ENCODE measurements around the gene SLC5A9. TPM values are rescaled to one million over a fixed set of nuclear protein-coding genes. Genes with fewer than 3 reads are reported as not detected.
A peak's percentile ranks its signal among the peaks of the same experiment; 100 is the strongest.

The SLC5A9 gene
- polyA plus RNA-seq, 1 donor, result 133 TPM

DNA sequence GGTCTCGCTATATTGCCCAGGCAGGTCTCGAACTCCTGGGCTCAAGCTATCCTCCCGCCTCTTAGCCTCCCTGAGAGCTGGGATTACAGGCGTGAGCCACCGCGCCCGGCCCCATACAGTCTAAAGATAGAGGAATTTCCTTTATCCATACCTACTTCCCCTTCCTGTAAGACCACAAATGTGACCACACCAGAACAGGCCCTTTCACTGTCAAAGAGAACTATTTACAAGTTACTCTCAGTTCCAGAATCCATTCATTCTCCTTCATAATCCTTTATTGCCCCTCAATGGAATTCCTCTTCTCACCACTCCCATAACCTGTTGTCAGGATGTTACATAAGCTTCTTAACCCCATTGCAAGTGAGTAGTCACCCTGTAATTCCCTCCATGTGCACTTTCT is 26.3 kb upstream of the SLC5A9 start:
- no peaks in the 10 kb centered on the region for H3K27me3 ChIP-seq (ENCODE audit: control insufficient read depth, insufficient read depth, low read length)
- H3K4me3 ChIP-seq (ENCODE audit: low read length), result no peak overlapping the region
- H3K36me3 ChIP-seq (ENCODE audit: control insufficient read depth, insufficient read depth, low read length), result no peaks in the 10 kb centered on the region
- no CpG with 5 or more reads among the region's 7 CpGs for WGBS (ENCODE audit: insufficient coverage, low lambda C conversion rate)
- H3K27ac ChIP-seq (ENCODE audit: low read length), result no peak overlapping the region
- DNase-seq, result no peak
- no peaks in the 10 kb centered on the region for H3K4me1 ChIP-seq (ENCODE audit: control insufficient read depth, insufficient read depth, low read length)
- H3K9me3 ChIP-seq (ENCODE audit: control insufficient read depth, low read depth, low read length), result peaks cover 3% of the 10 kb centered on the region

DNA sequence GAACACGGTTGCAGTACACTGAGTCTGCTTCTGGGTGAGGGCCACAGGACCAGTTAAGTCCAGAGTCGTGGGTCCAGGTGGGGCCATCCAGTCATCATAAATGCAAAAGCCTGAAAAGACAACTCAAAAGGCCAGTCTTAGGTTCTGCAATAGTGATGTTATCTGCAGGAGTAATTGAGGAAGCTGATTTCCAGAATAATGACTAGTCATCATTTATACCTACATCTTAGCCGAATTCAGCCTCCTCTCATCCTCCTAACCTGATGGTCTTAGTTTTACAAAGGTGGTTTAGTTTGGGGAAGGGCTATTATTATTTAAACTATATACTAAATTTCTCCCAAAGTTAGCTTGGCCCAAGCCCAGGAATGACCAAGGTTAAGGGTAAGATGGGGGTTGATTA is 23.5 kb upstream of the SLC5A9 start:
- Histone ChIP-seq H3K4me3 (ENCODE audit: low read length) (no peak overlapping the region), H3K9me3 (ENCODE audit: control insufficient read depth, low read depth, low read length) (no peaks in the 10 kb centered on the region), H3K36me3 (ENCODE audit: control insufficient read depth, insufficient read depth, low read length) (no peaks in the 10 kb centered on the region), H3K27ac (ENCODE audit: low read length) (no peak overlapping the region), H3K27me3 (ENCODE audit: control insufficient read depth, insufficient read depth, low read length) (no peaks in the 10 kb centered on the region), H3K4me1 (ENCODE audit: control insufficient read depth, insufficient read depth, low read length) (no peaks in the 10 kb centered on the region)
- DNase-seq, result no peak
- no CpG with 5 or more reads among the region's 3 CpGs for WGBS (ENCODE audit: insufficient coverage, low lambda C conversion rate)

DNA sequence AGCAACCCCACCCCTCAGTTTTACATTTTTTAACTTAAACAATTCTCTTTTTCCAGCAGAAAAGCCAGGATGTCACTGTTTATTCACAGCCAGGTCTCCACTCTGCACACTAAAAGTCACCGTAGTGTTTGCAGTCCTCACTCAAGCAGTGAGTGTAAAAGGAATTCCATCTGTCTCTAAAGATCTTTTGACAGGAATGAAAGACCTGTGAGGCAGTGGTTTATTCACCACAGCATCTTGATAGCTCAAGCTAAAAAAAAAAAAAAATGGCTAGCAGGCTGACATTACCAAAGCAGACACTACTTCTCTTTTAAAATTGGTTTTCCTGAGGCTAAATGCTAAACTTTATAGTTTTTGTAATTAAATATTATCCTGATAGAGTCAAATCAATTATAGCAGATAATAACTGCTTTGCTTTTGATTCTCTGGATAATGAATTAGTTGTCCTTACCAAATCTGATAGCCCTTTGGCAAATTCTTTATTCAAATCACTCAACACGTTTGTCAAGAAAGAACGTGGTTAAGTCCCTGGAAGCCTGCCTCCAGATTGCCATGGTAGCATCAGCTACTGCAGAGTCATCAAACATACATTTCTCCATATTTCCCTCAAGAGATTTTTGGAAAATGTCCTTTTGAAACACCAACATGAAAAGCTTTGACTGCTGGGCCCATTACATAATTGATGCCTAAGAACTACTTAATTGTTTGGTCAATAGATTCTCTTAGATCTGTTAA is 22.2 kb upstream of the SLC5A9 start:
- 82% methylated on average over 2 of the region's 3 CpGs for WGBS (ENCODE audit: insufficient coverage, low lambda C conversion rate)
- no peak overlapping the region for H3K27ac ChIP-seq (ENCODE audit: low read length)
- H3K27me3 ChIP-seq (ENCODE audit: control insufficient read depth, insufficient read depth, low read length), result no peaks in the 10 kb centered on the region
- no peaks in the 10 kb centered on the region for H3K36me3 ChIP-seq (ENCODE audit: control insufficient read depth, insufficient read depth, low read length)
- no peaks in the 10 kb centered on the region for H3K4me1 ChIP-seq (ENCODE audit: control insufficient read depth, insufficient read depth, low read length)
- no peaks in the 10 kb centered on the region for H3K9me3 ChIP-seq (ENCODE audit: control insufficient read depth, low read depth, low read length)
- H3K4me3 ChIP-seq (ENCODE audit: low read length), result no peak overlapping the region
- no peak for DNase-seq

DNA sequence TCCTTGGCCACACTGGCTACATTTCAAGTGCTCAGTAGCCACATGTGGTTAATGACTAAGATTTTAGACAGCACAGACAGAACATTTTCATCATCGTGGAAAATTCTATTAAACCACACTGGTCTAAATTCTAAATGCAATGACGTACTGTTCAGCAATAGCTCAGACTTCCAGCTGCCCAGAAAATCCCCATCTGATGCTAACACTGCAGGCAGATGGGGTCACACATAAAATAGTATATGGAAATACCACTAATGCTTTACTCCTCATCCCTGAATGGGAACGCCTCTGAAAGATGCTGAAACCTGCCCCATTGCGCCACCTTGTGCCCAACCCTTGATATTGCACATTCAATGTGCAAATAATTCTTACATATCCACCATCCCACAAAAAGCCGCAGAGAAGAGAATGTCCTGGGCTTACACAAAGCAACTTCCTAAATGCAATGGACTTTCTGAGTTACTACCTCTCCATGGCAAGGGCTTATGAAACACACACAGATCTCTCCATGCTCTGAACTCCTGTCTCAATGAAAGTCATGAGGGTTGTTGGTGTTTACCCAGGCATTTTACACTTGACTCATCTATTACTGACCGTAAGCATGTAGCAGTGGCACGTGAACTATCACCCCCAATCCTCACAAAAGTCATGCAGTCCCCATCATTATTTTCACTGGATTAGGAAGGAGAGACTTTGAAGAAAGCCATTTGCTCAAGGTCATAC is 20.3 kb upstream of the SLC5A9 start:
- no peaks in the 10 kb centered on the region for H3K36me3 ChIP-seq (ENCODE audit: control insufficient read depth, insufficient read depth, low read length)
- no peaks in the 10 kb centered on the region for H3K4me1 ChIP-seq (ENCODE audit: control insufficient read depth, insufficient read depth, low read length)
- H3K27me3 ChIP-seq (ENCODE audit: control insufficient read depth, insufficient read depth, low read length), result no peaks in the 10 kb centered on the region
- peak; percentile 43 to 44 for DNase-seq
- no peak overlapping the region for H3K27ac ChIP-seq (ENCODE audit: low read length)
- no CpG with 5 or more reads among the region's 7 CpGs for WGBS (ENCODE audit: insufficient coverage, low lambda C conversion rate)
- no peaks in the 10 kb centered on the region for H3K9me3 ChIP-seq (ENCODE audit: control insufficient read depth, low read depth, low read length)
- H3K4me3 ChIP-seq (ENCODE audit: low read length), result no peak overlapping the region

DNA sequence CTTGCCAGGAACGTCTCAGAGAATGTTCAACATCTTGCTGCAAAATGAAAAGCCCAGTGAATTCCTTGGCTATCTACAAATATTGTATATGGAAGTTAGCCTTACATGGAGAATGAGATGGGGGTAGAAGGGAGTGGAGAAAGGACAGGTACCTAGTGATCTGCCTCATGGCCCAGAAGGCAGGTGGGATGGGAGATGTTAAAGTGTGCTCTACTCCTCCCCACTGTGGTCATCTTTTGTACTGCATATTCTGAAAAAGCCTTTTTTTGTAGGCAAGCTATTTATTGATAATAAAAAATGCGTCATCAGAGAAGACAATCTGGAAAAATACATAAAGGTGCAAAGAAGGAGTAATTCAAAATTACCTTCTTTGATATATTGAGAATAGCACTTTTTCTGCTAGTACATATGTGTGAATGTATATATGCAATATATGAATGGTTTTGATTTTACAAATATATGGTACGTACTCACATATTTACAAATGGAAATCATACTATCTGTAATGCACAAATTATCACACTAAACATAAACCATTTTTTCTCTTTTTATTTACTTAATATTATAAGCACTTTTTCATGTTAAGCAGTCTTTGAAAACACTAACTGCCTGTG is 19.1 kb upstream of the SLC5A9 start:
- H3K4me1 ChIP-seq (ENCODE audit: control insufficient read depth, insufficient read depth, low read length), result no peaks in the 10 kb centered on the region
- no peaks in the 10 kb centered on the region for H3K9me3 ChIP-seq (ENCODE audit: control insufficient read depth, low read depth, low read length)
- H3K27ac ChIP-seq (ENCODE audit: low read length), result no peak overlapping the region
- 71% methylated on average over 3 of the region's 3 CpGs for WGBS (ENCODE audit: insufficient coverage, low lambda C conversion rate)
- DNase-seq, result no peak
- no peaks in the 10 kb centered on the region for H3K27me3 ChIP-seq (ENCODE audit: control insufficient read depth, insufficient read depth, low read length)
- H3K4me3 ChIP-seq (ENCODE audit: low read length), result no peak overlapping the region
- no peaks in the 10 kb centered on the region for H3K36me3 ChIP-seq (ENCODE audit: control insufficient read depth, insufficient read depth, low read length)

DNA sequence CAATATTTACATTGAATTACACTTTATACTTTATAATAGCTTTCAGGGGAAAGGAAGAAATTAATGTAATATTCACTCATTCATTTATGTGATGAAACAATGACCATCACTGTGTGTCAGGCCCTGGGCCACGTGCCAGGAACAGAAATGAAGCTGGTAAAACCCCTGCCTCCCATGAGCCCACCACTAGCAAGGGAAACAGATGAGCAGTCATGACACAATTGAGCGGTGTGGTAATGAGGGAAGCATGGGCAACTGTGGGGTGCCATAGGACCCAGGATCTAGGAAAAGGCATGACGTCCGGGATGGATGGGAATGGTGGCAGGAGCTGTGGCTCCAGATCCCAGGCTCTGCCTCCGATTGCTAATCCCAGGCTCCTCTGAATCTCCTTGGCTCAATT is 17.0 kb upstream of the SLC5A9 start:
- no peaks in the 10 kb centered on the region for H3K27me3 ChIP-seq (ENCODE audit: control insufficient read depth, insufficient read depth, low read length)
- no CpG with 5 or more reads among the region's 5 CpGs for WGBS (ENCODE audit: insufficient coverage, low lambda C conversion rate)

DNA sequence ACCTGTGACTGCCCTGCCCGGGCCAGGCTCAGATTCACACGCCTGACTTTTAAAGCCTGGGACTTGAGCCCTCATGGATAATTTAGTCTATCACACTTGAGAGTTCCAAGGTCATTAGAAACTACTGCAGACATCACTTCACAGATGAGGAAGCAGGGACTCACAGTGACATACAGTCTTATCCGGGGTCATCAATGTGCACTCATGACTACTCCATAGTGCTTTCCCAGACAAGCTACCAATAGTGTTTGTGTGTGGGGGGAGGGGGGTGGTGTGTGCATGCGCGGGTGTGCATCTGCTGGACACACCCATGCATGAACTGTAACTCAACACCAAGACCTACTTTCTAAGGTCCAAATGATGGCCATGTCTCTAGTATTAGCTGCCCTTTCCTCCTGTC is 16.1 kb upstream of the SLC5A9 start:
- no peaks in the 10 kb centered on the region for H3K9me3 ChIP-seq (ENCODE audit: control insufficient read depth, low read depth, low read length)
- no peaks in the 10 kb centered on the region for H3K27me3 ChIP-seq (ENCODE audit: control insufficient read depth, insufficient read depth, low read length)
- H3K4me3 ChIP-seq (ENCODE audit: low read length), result no peak overlapping the region
- DNase-seq, result peak; percentile 32 to 51
- H3K27ac ChIP-seq (ENCODE audit: low read length), result no peak overlapping the region
- H3K4me1 ChIP-seq (ENCODE audit: control insufficient read depth, insufficient read depth, low read length), result no peaks in the 10 kb centered on the region
- no peaks in the 10 kb centered on the region for H3K36me3 ChIP-seq (ENCODE audit: control insufficient read depth, insufficient read depth, low read length)
- no CpG with 5 or more reads among the region's 5 CpGs for WGBS (ENCODE audit: insufficient coverage, low lambda C conversion rate)

More for the DNA sequence above, 17.0 kb upstream of the SLC5A9 start:
- Histone ChIP-seq H3K27ac (ENCODE audit: low read length) (no peak overlapping the region), H3K9me3 (ENCODE audit: control insufficient read depth, low read depth, low read length) (no peaks in the 10 kb centered on the region), H3K4me1 (ENCODE audit: control insufficient read depth, insufficient read depth, low read length) (no peaks in the 10 kb centered on the region), H3K36me3 (ENCODE audit: control insufficient read depth, insufficient read depth, low read length) (no peaks in the 10 kb centered on the region), H3K4me3 (ENCODE audit: low read length) (no peak overlapping the region)
- DNase-seq, result no peak

DNA sequence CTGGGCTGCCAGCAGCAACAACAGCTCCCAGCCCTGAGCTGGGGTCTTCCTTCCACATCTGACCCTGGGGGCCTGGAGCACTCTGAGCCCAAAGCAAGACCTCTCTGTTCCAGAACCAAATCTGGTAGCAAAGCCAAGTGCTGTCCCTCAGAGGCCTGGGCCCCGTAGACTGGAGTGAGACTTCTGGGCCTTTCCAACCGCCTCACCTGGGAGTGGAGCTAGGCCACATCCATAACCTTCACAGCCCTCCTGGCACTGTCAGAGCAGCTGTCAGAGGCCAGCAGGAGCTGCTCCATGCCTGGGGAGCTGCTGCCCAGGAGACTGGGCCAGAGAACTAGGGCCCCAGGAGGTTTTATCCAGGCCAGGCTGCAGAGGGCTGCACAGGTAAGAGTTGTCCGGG is 15.4 kb upstream of the SLC5A9 start:
- Histone ChIP-seq H3K4me3 (ENCODE audit: low read length) (no peak overlapping the region), H3K27ac (ENCODE audit: low read length) (no peak overlapping the region), H3K4me1 (ENCODE audit: control insufficient read depth, insufficient read depth, low read length) (no peaks in the 10 kb centered on the region), H3K9me3 (ENCODE audit: control insufficient read depth, low read depth, low read length) (no peaks in the 10 kb centered on the region), H3K36me3 (ENCODE audit: control insufficient read depth, insufficient read depth, low read length) (no peaks in the 10 kb centered on the region), H3K27me3 (ENCODE audit: control insufficient read depth, insufficient read depth, low read length) (no peaks in the 10 kb centered on the region)
- no peak for DNase-seq
- no CpG with 5 or more reads among the region's 3 CpGs for WGBS (ENCODE audit: insufficient coverage, low lambda C conversion rate)

DNA sequence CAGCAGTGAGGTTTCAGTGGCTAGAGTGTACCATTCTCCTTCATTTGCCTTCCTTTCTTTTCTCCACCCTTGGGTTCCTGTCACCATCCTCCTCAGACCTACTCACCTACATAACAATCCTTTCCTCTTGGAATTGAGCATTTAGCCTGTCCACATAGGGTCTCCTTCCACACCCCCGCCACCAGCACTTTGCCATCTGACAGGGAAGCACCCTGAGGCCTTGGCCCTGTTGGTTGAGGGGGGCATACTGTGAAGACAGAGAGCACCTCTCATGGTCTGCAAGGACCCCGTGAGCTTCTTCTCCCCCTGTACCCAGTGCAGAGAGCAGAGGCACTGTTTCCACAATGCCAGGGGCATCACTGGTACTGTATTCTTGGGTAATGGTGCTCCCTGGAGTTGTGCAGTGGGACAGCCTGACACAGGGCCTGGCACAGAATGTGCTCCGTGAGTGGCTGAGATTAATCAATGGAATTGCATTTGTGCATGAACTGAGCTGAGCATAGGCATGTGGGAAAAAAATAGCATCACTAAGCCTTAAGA is 14.9 kb upstream of the SLC5A9 start:
- no peak overlapping the region for H3K4me3 ChIP-seq (ENCODE audit: low read length)
- WGBS (ENCODE audit: insufficient coverage, low lambda C conversion rate), result no CpG with 5 or more reads among the region's 3 CpGs
- H3K36me3 ChIP-seq (ENCODE audit: control insufficient read depth, insufficient read depth, low read length), result no peaks in the 10 kb centered on the region
- H3K9me3 ChIP-seq (ENCODE audit: control insufficient read depth, low read depth, low read length), result no peaks in the 10 kb centered on the region
- no peaks in the 10 kb centered on the region for H3K27me3 ChIP-seq (ENCODE audit: control insufficient read depth, insufficient read depth, low read length)
- DNase-seq, result no peak
- H3K27ac ChIP-seq (ENCODE audit: low read length), result no peak overlapping the region
- H3K4me1 ChIP-seq (ENCODE audit: control insufficient read depth, insufficient read depth, low read length), result no peaks in the 10 kb centered on the region

DNA sequence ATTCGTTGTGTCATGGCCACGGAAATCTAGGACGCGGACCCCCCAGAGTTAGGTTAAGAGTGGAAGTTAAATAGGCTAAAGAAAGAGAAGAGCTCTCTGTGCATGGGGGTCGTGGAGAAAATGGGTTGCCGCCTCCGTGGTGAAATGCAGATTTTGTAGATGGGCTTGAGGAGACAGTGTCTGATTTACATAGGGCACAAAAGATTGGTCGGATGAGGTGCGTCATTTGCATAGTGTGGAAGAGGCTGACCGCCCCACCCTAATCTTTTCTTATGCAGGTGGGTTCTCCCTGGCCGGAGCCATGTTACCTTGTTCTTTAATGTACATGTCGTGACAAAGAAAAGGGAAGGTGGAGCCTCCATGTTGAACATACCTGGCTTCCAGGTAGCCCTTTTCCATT is 14.3 kb upstream of the SLC5A9 start:
- no peaks in the 10 kb centered on the region for H3K9me3 ChIP-seq (ENCODE audit: control insufficient read depth, low read depth, low read length)

More for the DNA sequence above, 14.3 kb upstream of the SLC5A9 start:
- no peaks in the 10 kb centered on the region for H3K36me3 ChIP-seq (ENCODE audit: control insufficient read depth, insufficient read depth, low read length)
- 70% methylated on average over 3 of the region's 12 CpGs for WGBS (ENCODE audit: insufficient coverage, low lambda C conversion rate)
- H3K4me3 ChIP-seq (ENCODE audit: low read length), result no peak overlapping the region
- H3K27ac ChIP-seq (ENCODE audit: low read length), result no peak overlapping the region
- no peaks in the 10 kb centered on the region for H3K4me1 ChIP-seq (ENCODE audit: control insufficient read depth, insufficient read depth, low read length)
- H3K27me3 ChIP-seq (ENCODE audit: control insufficient read depth, insufficient read depth, low read length), result no peaks in the 10 kb centered on the region
- DNase-seq, result no peak
